HepG2 (cell line): ENCODE measurements around the gene NFASC. TPM values are rescaled to one million over a fixed set of nuclear protein-coding genes. Genes with fewer than 3 reads are reported as not detected.

Source experiments
- ATAC-seq: fragments of 200-7000 bp; cut with Tn5 transposase; 3 replicates; pipeline ENCODE4 v1.9.1; 2020; ENCODE audit warnings: mild to moderate bottlenecking, moderate library complexity
- BruUV-seq: library from RNA; stranded (reverse); fragments of 400-500 nt; replicated peaks from 2 replicates; lab custom pipeline; 2021; lab: Mats Ljungman, UMichigan
- CTCF ChIA-PET: fragments of 300-600 bp; formaldehyde crosslinking; extraction: SDS; loops from one replicate; lab custom pipeline; 2021; ENCODE audit warnings: low total read pairs, inconsistent platforms, low intra/inter-chr PET ratio; lab: Yijun Ruan, JAX
- POLR2A ChIA-PET: fragments of 350-600 bp; sonication (Branson Sonifier 250); formaldehyde crosslinking; loops from one replicate; lab custom pipeline; 2020; ENCODE audit warnings: antibody characterized with exemption, inconsistent platforms; lab: Yijun Ruan, JAX
- DNase-seq: peaks from one replicate; pipeline ENCODE4 v3.0.0-alpha.2; 2015; ENCODE audit warnings: low spot score
- FAIRE-seq: peaks from 3 replicates; lab custom pipeline; 2011; peaks lifted over from hg19 to GRCh38; lab: Jason Lieb, UNC
- H2AFZ ChIP-seq: one replicate; pipeline ENCODE4 v1.6.1; 2011; ENCODE audit warnings: low read length, inconsistent platforms
- H3K27ac ChIP-seq: fragments of 300-600 bp; 3 replicates; pipeline ENCODE4 v1.8.0; 2011; ENCODE audit warnings: mixed run types, mild to moderate bottlenecking, mixed read lengths, low read length, inconsistent platforms; ENCODE audit not compliant: insufficient read depth; ENCODE audit errors: extremely low read length
- H3K27me3 ChIP-seq, 2 experiments: fragments of 200-600 bp in 1 of 2; 2 replicates in 1 of 2; 3 replicates in 1 of 2; pipeline versions ENCODE4 v1.6.0 to v1.8.0; 2011; ENCODE audit warnings: low read length in 2 of 2, mild to moderate bottlenecking in 2 of 2, moderate library complexity in 2 of 2, inconsistent platforms in 1 of 2; ENCODE audit not compliant: insufficient read depth in 2 of 2, control insufficient read depth in 1 of 2
- H3K36me3 ChIP-seq, 2 experiments: fragments of 200-600 bp in 1 of 2; replicated peaks in 1 of 2; 2 replicates in 1 of 2; 3 replicates in 1 of 2; pipeline versions ENCODE4 v1.5.1 to v1.8.0; 2011; ENCODE audit warnings: low read length in 2 of 2, inconsistent platforms in 1 of 2; ENCODE audit not compliant: insufficient read depth in 2 of 2, control insufficient read depth in 1 of 2
- H3K4me1 ChIP-seq: 2 replicates; pipeline ENCODE4 v1.5.1; 2012; ENCODE audit warnings: low read length, inconsistent platforms; ENCODE audit not compliant: insufficient read depth
- H3K4me2 ChIP-seq: 2 replicates; pipeline ENCODE4 v1.6.0; 2011; ENCODE audit warnings: low read depth, low read length, inconsistent platforms
- H3K4me3 ChIP-seq, 3 experiments: fragments of 200-600 bp in 1 of 3; sonication (generic), shearing (Covaris generic) in 1 of 3; replicated peaks in 1 of 3; 2 replicates each; pipeline ENCODE4 v1.5.1; 2011 to 2016; ENCODE audit warnings: low read length in 3 of 3, inconsistent platforms in 2 of 3, low read depth in 2 of 3, mild to moderate bottlenecking in 2 of 3, control low read depth in 1 of 3, mixed read lengths in 1 of 3; ENCODE audit not compliant: insufficient read depth in 1 of 3
- H3K79me2 ChIP-seq: one replicate; pipeline ENCODE4 v1.6.1; 2011; ENCODE audit warnings: low read length, inconsistent platforms; ENCODE audit not compliant: insufficient read depth
- H3K9ac ChIP-seq: 2 replicates; pipeline ENCODE4 v1.6.0; 2011; ENCODE audit warnings: mild to moderate bottlenecking, low read depth, low read length, inconsistent platforms; ENCODE audit not compliant: insufficient read depth
- H3K9me3 ChIP-seq: 2 replicates; pipeline ENCODE4 v1.5.1; 2012; ENCODE audit warnings: mild to moderate bottlenecking, low read length
- H4K20me1 ChIP-seq: 2 replicates; pipeline ENCODE4 v1.6.0; 2011; ENCODE audit warnings: inconsistent platforms, mild to moderate bottlenecking, low read length, moderate library complexity; ENCODE audit not compliant: insufficient read depth
- DNMT1 ChIP-seq: sonication (generic); formaldehyde crosslinking; IDR thresholded peaks from 2 replicates; pipeline ENCODE4 v1.5.1; 2020; ENCODE audit warnings: mild to moderate bottlenecking, missing genetic modification reagents
- HDAC6 ChIP-seq: fragments of 200-600 bp; sonication (generic); IDR thresholded peaks from 2 replicates; pipeline ENCODE4 v1.7.0; 2017; ENCODE audit warnings: mild to moderate bottlenecking, antibody characterized with exemption, low read length, low read depth
- IRF2 ChIP-seq: IDR thresholded peaks from 2 replicates; pipeline ENCODE4 v1.6.1; 2018; ENCODE audit warnings: missing genetic modification reagents, missing compliant biosample characterization
- NFAT5 ChIP-seq: sonication (generic); formaldehyde crosslinking; IDR thresholded peaks from 2 replicates; pipeline ENCODE4 v1.4.0; 2020; ENCODE audit warnings: missing genetic modification reagents
- NR2C2 ChIP-seq: sonication (generic); formaldehyde crosslinking; IDR thresholded peaks from 2 replicates; pipeline ENCODE4 v1.4.0; 2020; ENCODE audit warnings: missing genetic modification reagents, mild to moderate bottlenecking, moderate library complexity, borderline replicate concordance
- NR2F1 ChIP-seq, 2 experiments: fragments of 450-650 bp in 1 of 2; formaldehyde crosslinking in 1 of 2; IDR thresholded peaks; 2 replicates each; pipeline versions ENCODE4 v1.5.0 to v1.6.1; 2016 to 2020; ENCODE audit warnings: mild to moderate bottlenecking in 1 of 2, missing compliant biosample characterization in 1 of 2, missing genetic modification reagents in 1 of 2, moderate library complexity in 1 of 2
- SIX4 ChIP-seq: sonication (generic); formaldehyde crosslinking; IDR thresholded peaks from 2 replicates; pipeline ENCODE4 v1.4.0; 2020; ENCODE audit warnings: missing genetic modification reagents
- SNAPC5 ChIP-seq: sonication (generic); formaldehyde crosslinking; IDR thresholded peaks from 2 replicates; pipeline ENCODE4 v1.8.1; 2023; ENCODE audit warnings: mild to moderate bottlenecking, missing genetic modification reagents, borderline replicate concordance
- TERF1 ChIP-seq: sonication (generic); formaldehyde crosslinking; IDR thresholded peaks from 2 replicates; pipeline ENCODE4 v1.8.0; 2022; ENCODE audit warnings: mild to moderate bottlenecking, missing genetic modification reagents, moderate library complexity
- U2AF2 ChIP-seq: fragments of 200-400 bp; formaldehyde crosslinking; IDR thresholded peaks from 2 replicates; pipeline ENCODE4 v1.6.1; 2017; ENCODE audit warnings: low read depth, mild to moderate bottlenecking, low read length
- YY1 ChIP-seq: IDR thresholded peaks from 2 replicates; pipeline ENCODE4 v1.6.1; 2011; ENCODE audit warnings: low read length, low read depth, moderate library complexity, mild to moderate bottlenecking; ENCODE audit not compliant: insufficient read depth, insufficient replicate concordance
- ZBTB2 ChIP-seq: sonication (generic); formaldehyde crosslinking; IDR thresholded peaks from 2 replicates; pipeline ENCODE4 v1.8.0; 2022; ENCODE audit warnings: low read depth, missing genetic modification reagents
- ZNF121 ChIP-seq: sonication (generic); formaldehyde crosslinking; IDR thresholded peaks from 2 replicates; pipeline ENCODE4 v1.5.0; 2020; ENCODE audit warnings: mild to moderate bottlenecking, missing genetic modification reagents
- ZNF746 ChIP-seq: sonication (generic); formaldehyde crosslinking; IDR thresholded peaks from 2 replicates; pipeline ENCODE4 v1.8.0; 2022; ENCODE audit warnings: mild to moderate bottlenecking, missing genetic modification reagents
- ZUFSP ChIP-seq: sonication (generic); formaldehyde crosslinking; IDR thresholded peaks from 2 replicates; pipeline ENCODE4 v1.9.0; 2021; ENCODE audit warnings: missing genetic modification reagents, mild to moderate bottlenecking, borderline replicate concordance
- WGBS: methylation state at CpG from one replicate; pipeline ENCODE4 v1.1.6; 2017; ENCODE audit warnings: low lambda C conversion rate; 5-methylcytosine and 5-hydroxymethylcytosine counted together
- in situ Hi-C: cut with HindIII; loops from 2 replicates; pipeline ENCODE4 v1.10.0; 2017; ENCODE audit warnings: low pct_unique_long_range_greater_than_20kb; ENCODE audit not compliant: extremely low pct_ligation_motif_present
- intact Hi-C: fragments of 100-400 bp; cut with micrococcal nuclease; formaldehyde crosslinking; loops from one replicate; pipeline ENCODE4 v1.10.0; 2022; ENCODE audit not compliant: unreplicated experiment
- polyA plus RNA-seq, 8 experiments: library from polyadenylated mRNA; depleted of rRNA in 3 of 8; stranded (reverse) in 7 of 8; unstranded in 1 of 8; fragments of >200 nt; fragmentation: Illumina TruSeq in 4 of 8; extraction: Trizol in 4 of 8; gene quantifications; 2 replicates each; pipeline versions ENCODE4 v1.2.1 to v1.2.3, GENCODE V29; 2011 to 2016; ENCODE audit warnings: low read depth in 4 of 8, missing spikeins in 1 of 8, mixed read lengths in 1 of 8; ENCODE audit not compliant: insufficient read depth in 1 of 8
- total RNA-seq, 5 experiments: library from RNA; depleted of rRNA; stranded (reverse); fragments of >200 nt; fragmentation: Illumina TruSeq; extraction: Trizol; gene quantifications; 2 replicates each; pipeline ENCODE4 v1.2.3, GENCODE V29; 2016; ENCODE audit warnings: low read depth in 1 of 5

Gene NFASC
- total and polyA plus RNA-seq, 2 of the 13 experiments (the other 11 are each of a cell fraction or from before 2014, with no cell fraction given): not detected

- WGBS: 26% methylated on average over 5 of the region's 5 CpGs
- FAIRE-seq: no peak
- ChIA-PET CTCF (no interaction called here), POLR2A (no interaction called here)
- Histone ChIP-seq H3K79me2 (no peaks in the 10 kb centered on the region), H3K9me3 (no peaks in the 10 kb centered on the region), H3K9ac (no peak overlapping the region), H3K4me3 (no peak overlapping the region), H3K27ac (no peak overlapping the region), H3K4me2 (no peak overlapping the region), H3K4me1 (no peaks in the 10 kb centered on the region), H3K27me3 (peaks cover 0 to 8% of the 10 kb centered on the region in 2 experiments; a peak in 1 of 5 replicates), H4K20me1 (no peaks in the 10 kb centered on the region), H3K36me3 (no peaks in the 10 kb centered on the region), H2AFZ (no peak overlapping the region)
- in situ Hi-C loops: no loop called here
- intact Hi-C loops: no loop called here
- no peak for DNase-seq
- no peak for ATAC-seq
- no TSS peak for BruUV-seq
- no peak for TF ChIP-seq DNMT1 (CRISPR knock-in tag)
- TF ChIP-seq NR2C2 (CRISPR knock-in tag): no peak
- TF ChIP-seq YY1: no peak
- no peak for TF ChIP-seq ZNF746
- no peak for TF ChIP-seq SIX4 (CRISPR knock-in tag)
- TF ChIP-seq SNAPC5 (CRISPR knock-in tag): no peak
- no peak for TF ChIP-seq NFAT5 (CRISPR knock-in tag)
- no peak for TF ChIP-seq TERF1 (CRISPR knock-in tag)
- no peak for TF ChIP-seq NR2F1 (CRISPR knock-in tag; IDR thresholded peaks at IDR 0.05)
- no peak for TF ChIP-seq ZBTB2
- no peak for TF ChIP-seq ZUFSP (CRISPR knock-in tag)
- TF ChIP-seq U2AF2: no peak
- no peak for TF ChIP-seq HDAC6
- TF ChIP-seq ZNF121 (CRISPR knock-in tag): no peak
- no peak for TF ChIP-seq IRF2
Measured at GRCh38 chr1:204863024-204863423, 7.6 kb upstream of the NFASC start.
